ENCODE results near the gene HILPDA.

Gene HILPDA, protein sequence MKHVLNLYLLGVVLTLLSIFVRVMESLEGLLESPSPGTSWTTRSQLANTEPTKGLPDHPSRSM

GRCh38 chr7:128455543-128456254, at the start of gene HILPDA:
HILPDA (plus strand) TSS chr7:128455878; CDS start chr7:128457269, 1,391 bp downstream.
- no peak for FAIRE-seq

DNA sequence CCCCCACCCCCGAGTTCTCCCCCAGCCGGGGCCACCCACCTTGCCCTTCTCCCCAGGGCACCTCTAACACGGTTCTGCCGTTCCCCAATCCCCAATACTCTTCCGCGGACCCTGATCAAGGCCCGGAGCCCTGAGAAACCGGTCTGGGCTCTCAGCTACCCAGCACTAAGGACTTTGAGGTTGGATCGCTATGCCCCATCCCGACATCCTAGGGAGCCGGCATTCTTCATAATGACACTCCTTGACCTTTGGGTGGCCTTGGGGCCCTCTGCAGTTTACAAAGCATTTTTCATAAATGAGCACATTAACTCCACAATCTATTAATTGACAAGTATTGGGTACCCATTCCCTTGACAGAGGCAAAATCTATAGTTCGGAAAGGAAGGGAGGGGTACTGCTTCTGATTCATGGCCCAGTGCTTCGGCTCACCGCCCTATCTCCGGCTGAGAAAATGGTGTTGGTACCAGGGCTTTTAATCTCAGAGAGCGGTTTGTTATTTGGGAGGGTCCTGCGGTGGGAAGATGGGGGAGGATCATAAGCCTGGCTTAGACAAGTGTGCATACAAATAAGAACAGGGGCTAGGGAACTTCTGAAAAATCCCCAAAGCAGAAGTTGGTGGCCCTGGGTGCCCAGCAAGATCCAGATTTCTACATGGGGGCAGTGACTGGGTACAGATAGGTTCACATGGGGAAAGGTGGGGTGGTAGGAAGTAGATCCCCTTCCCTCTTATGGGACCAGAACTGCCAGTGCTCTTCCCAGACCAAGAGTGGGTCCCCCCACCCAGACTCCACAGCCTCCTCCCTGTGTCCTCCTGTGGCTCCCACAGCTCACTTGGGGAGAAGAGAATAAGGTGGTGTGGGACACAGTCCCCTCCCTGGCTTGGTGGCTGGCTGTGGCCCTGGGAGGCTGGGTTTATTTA, 49.1 kb upstream of the HILPDA start:
- no peak for FAIRE-seq

DNA sequence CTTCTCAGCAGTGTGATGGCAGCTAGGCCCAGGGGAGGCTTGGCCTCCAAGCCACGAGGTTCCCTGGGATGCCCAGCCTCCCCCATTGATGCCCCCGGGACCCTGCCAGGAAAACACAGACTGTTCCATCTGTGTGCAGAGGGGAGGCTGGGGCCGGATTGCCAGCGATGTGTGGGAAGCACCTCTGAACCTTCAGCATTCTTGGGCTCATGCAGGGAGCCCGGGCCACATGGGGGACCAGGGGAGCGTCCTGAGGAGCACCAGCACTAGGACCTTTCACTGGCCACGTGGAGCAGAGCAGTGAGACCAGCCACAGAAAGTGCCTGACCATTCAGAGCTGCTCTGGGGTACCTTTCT, 48.5 kb upstream of the HILPDA start:
- no peak for FAIRE-seq

DNA sequence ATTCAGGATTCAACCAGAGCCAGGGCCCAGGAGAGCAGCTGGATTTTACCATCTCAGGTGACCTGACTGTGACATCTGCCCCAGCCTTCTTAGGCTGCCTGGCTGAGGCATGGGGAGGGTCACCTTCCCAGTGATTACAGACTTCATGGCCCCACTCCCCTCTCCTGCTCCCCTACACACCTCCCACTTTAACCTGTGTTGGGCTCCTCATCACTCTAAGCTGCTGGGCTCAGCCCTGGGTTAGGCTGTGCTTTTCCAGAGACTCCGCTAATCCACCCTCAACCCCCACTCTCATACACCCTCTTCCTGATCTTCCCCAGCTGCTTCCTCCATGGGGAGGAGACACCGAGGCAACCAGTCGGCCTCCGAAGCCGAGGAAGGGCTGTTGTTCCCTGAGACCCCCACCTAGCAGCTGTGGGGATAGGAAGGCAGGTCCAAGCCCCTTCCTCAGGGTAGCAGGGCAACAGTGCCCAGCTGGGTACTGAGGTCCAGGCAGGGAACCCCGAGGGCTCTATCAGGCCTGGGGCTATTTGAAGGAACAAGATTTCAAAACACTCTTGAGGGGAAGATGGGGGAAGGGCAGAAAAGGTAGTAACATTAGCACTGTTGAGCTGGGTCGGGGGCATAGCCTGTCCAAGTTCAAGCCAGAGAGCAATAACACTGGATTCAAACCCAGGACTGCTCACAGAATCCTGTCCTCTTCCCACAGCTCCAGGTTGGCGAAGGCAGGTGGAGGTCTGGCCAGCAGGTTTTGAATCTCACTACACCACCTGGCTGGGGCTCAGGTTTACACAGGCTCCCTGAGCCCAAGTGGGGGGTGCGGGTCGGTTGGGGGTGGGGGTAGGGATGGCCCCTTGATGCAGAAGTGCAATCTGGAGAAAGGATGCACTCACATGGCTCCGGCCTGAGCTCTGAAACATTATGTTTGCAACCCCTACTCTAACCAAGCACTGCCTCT, 47.6 kb upstream of the HILPDA start:
- FAIRE-seq: no peak

GRCh38 chr7:128408709-128409595, 46.7 kb upstream of the HILPDA start:
- no peak for FAIRE-seq

GRCh38 chr7:128409596-128410450, 45.9 kb upstream of the HILPDA start, which contains the start of gene IMPDH1:
IMPDH1 (minus strand) TSS chr7:128409982; CDS start chr7:128409901, 81 bp downstream.
- FAIRE-seq: no peak

- no peak for FAIRE-seq
Measured at GRCh38 chr7:128410451-128410753, 45.3 kb upstream of the HILPDA start.

DNA sequence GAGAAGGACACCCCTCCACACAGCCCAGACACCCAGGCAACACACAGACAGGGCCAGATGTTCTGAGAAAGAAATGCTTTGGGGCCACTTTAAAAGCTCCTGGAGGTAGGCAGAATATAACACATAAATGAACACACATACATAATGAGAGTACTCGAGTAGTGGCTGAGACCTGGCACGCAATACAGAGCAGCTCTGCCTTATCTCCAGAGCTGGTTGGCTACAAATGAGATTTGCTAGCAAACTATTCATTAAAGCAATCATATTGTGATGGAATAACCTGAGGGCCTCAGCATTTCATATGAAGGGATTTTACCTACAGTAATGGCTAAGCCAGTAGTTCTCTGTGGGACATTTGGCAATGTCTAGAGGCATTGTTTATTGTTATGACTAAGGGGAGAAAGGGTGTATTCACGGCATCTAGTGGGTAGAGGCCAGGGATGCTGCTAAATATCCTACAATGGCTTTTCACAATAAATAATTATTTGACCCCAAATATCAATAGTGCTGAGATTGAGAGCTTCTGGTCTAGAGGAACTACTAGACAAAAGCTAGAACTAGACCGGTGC, 40.4 kb upstream of the HILPDA start:
- FAIRE-seq: no peak

DNA sequence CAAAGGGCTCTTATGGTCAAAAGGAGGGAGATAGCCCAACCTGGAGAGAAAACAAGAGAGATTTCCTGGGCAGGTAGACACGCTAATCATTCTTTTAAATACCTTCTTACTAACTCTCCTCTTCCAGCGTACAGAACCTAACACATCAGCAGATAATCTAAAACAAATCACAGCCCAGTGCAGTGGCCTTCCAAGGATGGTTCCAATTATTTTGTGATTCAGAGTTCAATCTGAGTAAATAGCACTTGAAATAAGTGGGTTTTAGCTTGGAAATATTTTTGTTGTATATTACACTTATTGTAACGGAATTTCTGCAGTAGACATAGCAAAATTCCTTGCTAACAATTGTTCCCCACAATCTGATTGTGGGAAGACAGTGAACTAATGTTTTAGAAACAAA, 38.6 kb upstream of the HILPDA start:
- FAIRE-seq: no peak

DNA sequence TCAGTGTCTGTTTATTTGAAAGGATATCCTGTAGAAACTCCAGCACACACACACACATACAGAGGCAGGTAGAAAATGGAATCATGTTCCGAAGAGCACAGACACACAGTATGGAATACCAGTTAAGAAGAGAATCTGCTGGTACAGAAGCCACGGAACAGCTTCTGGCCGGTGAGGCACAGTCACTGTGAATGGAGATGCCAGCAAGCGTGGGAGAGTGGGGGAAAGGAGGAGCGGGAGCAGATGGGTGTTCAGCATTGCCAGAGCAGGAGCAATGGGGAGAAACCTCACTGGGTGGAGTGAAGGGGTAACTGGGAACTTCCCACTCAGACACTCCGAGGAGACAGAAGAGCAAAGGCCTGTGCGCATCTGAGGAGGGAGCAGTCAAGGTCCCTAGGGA, 36.4 kb upstream of the HILPDA start:
- no peak for FAIRE-seq

- FAIRE-seq: no peak
Measured at GRCh38 chr7:128420773-128421172, 34.9 kb upstream of the HILPDA start.

GRCh38 chr7:128421384-128421783, 34.3 kb upstream of the HILPDA start:
- FAIRE-seq: no peak

DNA sequence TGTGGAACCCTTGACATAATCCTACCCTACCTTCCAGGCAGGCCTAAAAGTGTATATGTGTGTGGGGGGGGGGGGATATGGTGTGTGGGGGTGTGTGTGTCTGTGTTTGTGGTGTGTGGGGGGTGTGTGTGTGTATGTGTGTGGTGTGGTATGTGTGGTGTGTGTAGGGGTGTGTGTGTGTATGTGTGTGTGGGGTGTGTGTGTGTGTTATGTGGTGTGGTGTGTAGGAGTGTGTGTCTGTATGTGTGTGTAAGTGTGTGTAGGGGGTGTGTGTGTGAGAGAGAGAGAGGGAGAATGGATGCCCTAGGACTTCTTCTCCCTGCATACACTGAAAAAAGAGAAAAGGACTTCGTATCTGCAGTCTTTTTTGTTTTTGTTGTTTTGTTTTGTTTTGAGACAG, 33.6 kb upstream of the HILPDA start:
- FAIRE-seq: no peak

DNA sequence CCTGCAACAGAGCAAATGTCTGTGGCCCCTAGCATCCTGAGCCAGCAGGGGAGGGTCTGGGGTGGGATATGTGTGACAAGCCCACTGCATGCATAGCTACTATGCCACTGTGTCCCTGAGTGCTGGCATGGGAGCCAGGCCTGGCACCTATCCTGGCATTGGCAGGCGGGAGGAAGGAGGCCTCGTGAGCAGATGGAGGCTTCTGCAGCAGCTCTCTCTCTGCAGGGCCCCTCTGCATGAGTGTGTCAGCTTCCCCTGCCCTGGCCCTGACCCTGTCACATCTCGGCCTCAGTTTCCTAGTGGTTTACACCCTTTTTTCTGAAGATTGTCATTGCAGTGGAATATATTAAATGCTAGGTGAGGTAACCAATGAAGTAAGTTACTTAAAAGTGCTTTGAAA, 32.8 kb upstream of the HILPDA start:
- no peak for FAIRE-seq

GRCh38 chr7:128424686-128425275, 30.9 kb upstream of the HILPDA start:
- no peak for FAIRE-seq

GRCh38 chr7:128425850-128426249, 29.8 kb upstream of the HILPDA start:
- no peak for FAIRE-seq

GRCh38 chr7:128427289-128427891, 28.3 kb upstream of the HILPDA start:
- FAIRE-seq: no peak

DNA sequence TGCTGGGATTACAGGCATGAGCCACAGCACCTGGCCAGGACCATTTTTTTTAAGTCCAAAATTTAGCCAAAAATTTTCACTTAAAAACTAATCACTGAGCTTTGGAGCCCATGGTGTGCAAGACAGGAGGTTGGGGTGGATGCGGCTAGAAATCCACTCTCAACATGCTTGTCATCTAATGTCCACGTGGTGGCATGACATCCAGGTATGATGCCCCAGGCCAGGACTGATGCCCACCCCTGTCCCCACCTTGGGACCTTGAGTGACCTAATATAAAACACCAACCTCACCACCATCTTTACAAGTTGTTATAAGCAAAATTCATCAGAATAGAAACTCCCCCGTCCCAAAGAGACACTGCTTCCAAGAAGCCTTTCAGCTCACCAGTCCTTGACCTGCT, 25.5 kb upstream of the HILPDA start:
- no peak for FAIRE-seq

- no peak for FAIRE-seq
Measured at GRCh38 chr7:128431221-128431620, 24.5 kb upstream of the HILPDA start.

DNA sequence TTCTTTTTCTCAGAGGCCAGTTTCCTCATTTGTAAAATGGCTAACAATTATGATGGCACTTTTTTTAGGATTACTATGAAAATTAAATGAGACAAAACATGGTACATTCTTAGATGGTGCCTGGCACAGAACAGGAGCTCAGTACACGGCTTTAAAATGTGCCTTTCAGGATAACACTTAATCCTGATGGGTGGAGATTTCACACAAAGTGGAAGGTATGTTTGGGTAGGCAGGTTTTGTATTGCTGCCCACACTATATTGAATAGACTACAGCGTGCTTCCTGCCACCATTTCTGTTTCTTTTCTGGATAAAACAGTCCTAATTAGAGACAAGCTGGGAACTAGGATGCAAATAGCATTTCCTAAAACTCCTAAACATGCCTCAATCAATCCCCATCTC, 23.9 kb upstream of the HILPDA start:
- no peak for FAIRE-seq

All from colon (tissue), 2 donors.